Right atrium auricular region (tissue), 2 donors: ENCODE measurements around the gene FHIT. TPM values are rescaled to one million over a fixed set of nuclear protein-coding genes. Genes with fewer than 3 reads are reported as not detected.

Experiments
- DNase-seq: peaks from one replicate; pipeline ENCODE4 v3.0.0-alpha.2; 2019; ENCODE audit warnings: low spot score
- H3K27ac ChIP-seq, 2 donors: fragments of 200-600 bp; sonication (generic); 1 replicate in 1 of 2; 2 replicates in 1 of 2; pipeline ENCODE4 v1.5.1; 2016 to 2019
- H3K27me3 ChIP-seq, 2 donors: fragments of 200-600 bp; sonication (generic); one replicate each; pipeline versions ENCODE4 v1.5.1 to v1.6.0; 2017 to 2019
- H3K36me3 ChIP-seq: fragments of 200-600 bp; sonication (generic); one replicate; pipeline ENCODE4 v1.5.1; 2016
- H3K4me1 ChIP-seq, 2 donors: fragments of 200-600 bp; sonication (generic); one replicate each; pipeline versions ENCODE4 v1.5.1 to v1.6.0; 2017 to 2019
- H3K4me3 ChIP-seq, 2 donors: fragments of 200-600 bp; sonication (generic); 1 replicate in 1 of 2; 2 replicates in 1 of 2; pipeline ENCODE4 v1.5.1; 2017 to 2019; ENCODE audit warnings: mild to moderate bottlenecking in 1 of 2, moderate library complexity in 1 of 2
- H3K9me3 ChIP-seq, 2 donors: fragments of 200-600 bp; sonication (generic); one replicate each; pipeline ENCODE4 v1.5.1; 2019
- CTCF ChIP-seq, 2 donors: fragments of 200-600 bp; sonication (generic); IDR thresholded peaks; one replicate each; pipeline ENCODE4 v1.5.1; 2019; ENCODE audit warnings: antibody characterized with exemption in 2 of 2
- total RNA-seq, 2 donors: library from RNA; depleted of rRNA; stranded (reverse); fragments of >200 nt; gene quantifications; one replicate each; pipeline ENCODE4 v1.1.0, GENCODE V29; 2016

The FHIT gene
- total RNA-seq, 2 donors from 2014 or later: 10.4 to 11.0 TPM

- H3K4me1 ChIP-seq: no peaks in the 10 kb centered on the region
- H3K27ac ChIP-seq: no peak overlapping the region
- no peaks in the 10 kb centered on the region for H3K36me3 ChIP-seq
- TF ChIP-seq CTCF (IDR thresholded peaks at IDR 0.05): no peak
- H3K9me3 ChIP-seq: peaks cover 0 to 7% of the 10 kb centered on the region in 2 donors
- H3K27me3 ChIP-seq: no peaks in the 10 kb centered on the region
- DNase-seq: no peak
- no peak overlapping the region for H3K4me3 ChIP-seq
These were observed 1195.5 kb downstream of the FHIT start for GRCh38 chr3:60055765-60056164.

DNA sequence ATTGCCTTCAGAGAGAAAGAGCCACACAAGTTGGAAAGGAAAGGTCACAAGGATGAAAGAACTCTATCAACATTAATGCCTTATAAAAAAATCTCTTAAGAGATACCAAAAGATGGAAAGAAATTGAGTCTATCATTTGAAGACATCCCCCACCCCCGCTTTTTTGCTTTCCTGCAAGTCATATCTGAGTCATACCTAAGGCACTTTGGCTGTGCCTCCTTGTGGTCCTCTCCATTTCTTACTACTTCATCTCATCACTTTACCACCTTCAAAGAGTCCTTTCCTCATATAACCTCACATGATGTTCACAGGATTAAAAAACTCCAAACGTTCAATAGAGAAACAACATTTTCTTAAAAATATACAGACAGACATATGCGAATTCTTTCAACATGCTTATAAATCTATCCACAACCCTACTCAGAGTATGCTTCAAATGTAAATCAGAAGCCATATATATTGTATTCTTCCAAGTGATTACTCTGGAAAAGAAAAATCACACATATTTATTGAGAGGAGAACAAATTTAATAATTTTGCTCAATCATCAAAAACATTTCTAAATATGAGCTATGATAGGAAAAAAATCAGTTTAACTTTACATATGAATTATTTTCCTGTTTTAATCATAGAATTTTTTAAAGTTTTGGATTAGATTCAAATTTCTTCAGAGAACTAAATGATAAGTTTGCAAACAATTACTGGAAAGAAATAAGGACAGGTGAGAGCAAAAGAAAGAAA, 1197.6 kb downstream of the FHIT start:
- Histone ChIP-seq H3K27ac (no peak overlapping the region), H3K4me3 (no peak overlapping the region), H3K27me3 (no peaks in the 10 kb centered on the region), H3K9me3 (peaks cover 0 to 7% of the 10 kb centered on the region in 2 donors), H3K4me1 (no peaks in the 10 kb centered on the region), H3K36me3 (no peaks in the 10 kb centered on the region)
- TF ChIP-seq CTCF (IDR thresholded peaks at IDR 0.05): no peak
- no peak for DNase-seq

DNA sequence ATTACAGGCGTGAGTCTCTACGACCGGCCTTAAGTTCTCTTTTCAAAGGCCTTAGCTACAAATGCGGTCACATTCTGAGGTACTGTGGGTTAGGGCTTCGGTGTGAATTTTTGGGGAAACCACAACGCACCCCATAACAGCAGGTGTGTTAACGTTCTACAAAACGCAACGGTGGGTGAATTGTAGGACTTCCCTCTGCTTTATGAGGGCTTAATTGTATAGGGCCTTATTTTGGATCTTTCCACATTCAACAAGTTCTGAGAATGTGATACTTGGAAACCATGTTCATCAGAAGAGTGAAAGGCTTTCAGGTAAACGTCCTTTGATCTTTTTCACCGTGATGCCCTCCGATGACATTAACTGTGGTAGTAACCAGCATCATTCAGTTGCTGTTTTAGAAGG, 1202.8 kb downstream of the FHIT start:
- Histone ChIP-seq H3K27ac (no peak overlapping the region), H3K4me1 (no peaks in the 10 kb centered on the region), H3K9me3 (no peaks in the 10 kb centered on the region), H3K4me3 (no peak overlapping the region), H3K27me3 (no peaks in the 10 kb centered on the region), H3K36me3 (no peaks in the 10 kb centered on the region)
- no peak for TF ChIP-seq CTCF (IDR thresholded peaks at IDR 0.05)
- DNase-seq: no peak

DNA sequence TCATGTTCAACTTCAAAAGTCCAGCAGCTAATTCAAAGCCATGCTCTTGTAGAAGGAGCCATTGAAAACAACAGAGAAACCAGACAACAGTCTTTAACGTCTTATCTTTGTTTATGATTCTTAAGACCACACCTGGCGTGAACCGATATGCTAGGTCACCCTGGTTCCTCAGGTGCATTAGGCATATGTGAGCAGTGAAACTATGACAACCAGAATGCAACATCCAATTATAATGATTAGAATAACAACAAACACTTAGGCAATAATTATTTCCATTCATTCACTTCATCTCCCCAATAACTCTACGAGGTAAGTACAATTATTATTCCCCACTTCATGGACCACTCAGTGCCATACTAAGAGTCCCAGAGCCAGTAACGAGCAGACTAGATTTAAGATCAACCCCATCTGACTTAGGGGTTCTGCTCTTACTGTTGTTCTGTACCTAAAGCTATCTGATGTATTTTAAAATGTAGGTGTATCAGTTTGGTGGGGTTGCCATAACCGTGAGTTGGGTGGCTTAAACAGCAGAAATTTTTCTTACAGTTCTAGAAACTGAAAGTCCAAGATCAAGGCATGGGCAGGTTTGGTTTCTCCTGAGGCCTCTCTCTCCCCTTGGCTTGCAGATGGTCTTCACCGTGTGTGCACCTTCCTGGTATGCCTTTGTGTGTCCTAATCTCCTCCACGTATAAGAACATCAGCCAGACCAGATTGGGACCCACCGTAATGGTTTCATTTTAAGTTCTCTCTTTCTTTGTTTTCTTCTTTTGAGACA, 1203.6 kb downstream of the FHIT start:
- no peaks in the 10 kb centered on the region for H3K9me3 ChIP-seq
- no peaks in the 10 kb centered on the region for H3K4me1 ChIP-seq
- H3K4me3 ChIP-seq: no peak overlapping the region
- H3K27ac ChIP-seq: no peak overlapping the region
- no peak for DNase-seq
- no peaks in the 10 kb centered on the region for H3K36me3 ChIP-seq
- H3K27me3 ChIP-seq: no peaks in the 10 kb centered on the region
- TF ChIP-seq CTCF (IDR thresholded peaks at IDR 0.05): no peak

DNA sequence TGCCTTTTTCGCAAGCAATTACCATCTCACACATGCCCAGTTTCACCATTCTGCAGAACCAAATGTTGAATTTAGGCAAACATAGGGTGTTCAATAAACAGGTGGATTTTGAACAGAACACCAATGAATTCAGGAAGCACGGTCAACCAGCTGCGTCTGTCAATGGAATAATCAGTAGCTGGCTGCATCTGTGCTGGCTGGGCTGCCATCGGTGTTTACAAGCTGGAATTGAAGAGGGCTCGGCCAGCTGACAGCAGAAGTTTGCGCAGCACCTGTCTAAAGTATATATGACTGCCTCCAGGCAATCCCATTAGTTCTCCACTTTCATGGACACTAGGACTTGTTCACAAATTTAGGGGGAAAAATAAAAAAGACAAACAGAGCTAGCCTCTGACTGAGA, 1205.0 kb downstream of the FHIT start:
- Histone ChIP-seq H3K4me3 (no peak overlapping the region), H3K4me1 (no peaks in the 10 kb centered on the region), H3K27ac (no peak overlapping the region), H3K36me3 (no peaks in the 10 kb centered on the region), H3K27me3 (no peaks in the 10 kb centered on the region), H3K9me3 (no peaks in the 10 kb centered on the region)
- DNase-seq: no peak
- no peak for TF ChIP-seq CTCF (IDR thresholded peaks at IDR 0.05)
